AG09309 (cell line): Measurements from ENCODE around the gene TELO2.

Experiments
- DNase-seq: peaks from one replicate; pipeline ENCODE4 v3.0.0-alpha.2; 2010; ENCODE audit warnings: low read depth
- H3K4me3 ChIP-seq: 2 replicates; pipeline ENCODE4 v1.5.1; 2011; ENCODE audit warnings: mild to moderate bottlenecking, low read depth, low read length, moderate library complexity; ENCODE audit not compliant: control insufficient read depth
- CTCF ChIP-seq: IDR thresholded peaks from 2 replicates; pipeline ENCODE4 v1.5.1; 2011; ENCODE audit warnings: mild to moderate bottlenecking, low read depth, low read length, inconsistent platforms; ENCODE audit not compliant: insufficient read depth, control insufficient read depth; ENCODE audit errors: missing control alignments

TELO2 gene

DNA sequence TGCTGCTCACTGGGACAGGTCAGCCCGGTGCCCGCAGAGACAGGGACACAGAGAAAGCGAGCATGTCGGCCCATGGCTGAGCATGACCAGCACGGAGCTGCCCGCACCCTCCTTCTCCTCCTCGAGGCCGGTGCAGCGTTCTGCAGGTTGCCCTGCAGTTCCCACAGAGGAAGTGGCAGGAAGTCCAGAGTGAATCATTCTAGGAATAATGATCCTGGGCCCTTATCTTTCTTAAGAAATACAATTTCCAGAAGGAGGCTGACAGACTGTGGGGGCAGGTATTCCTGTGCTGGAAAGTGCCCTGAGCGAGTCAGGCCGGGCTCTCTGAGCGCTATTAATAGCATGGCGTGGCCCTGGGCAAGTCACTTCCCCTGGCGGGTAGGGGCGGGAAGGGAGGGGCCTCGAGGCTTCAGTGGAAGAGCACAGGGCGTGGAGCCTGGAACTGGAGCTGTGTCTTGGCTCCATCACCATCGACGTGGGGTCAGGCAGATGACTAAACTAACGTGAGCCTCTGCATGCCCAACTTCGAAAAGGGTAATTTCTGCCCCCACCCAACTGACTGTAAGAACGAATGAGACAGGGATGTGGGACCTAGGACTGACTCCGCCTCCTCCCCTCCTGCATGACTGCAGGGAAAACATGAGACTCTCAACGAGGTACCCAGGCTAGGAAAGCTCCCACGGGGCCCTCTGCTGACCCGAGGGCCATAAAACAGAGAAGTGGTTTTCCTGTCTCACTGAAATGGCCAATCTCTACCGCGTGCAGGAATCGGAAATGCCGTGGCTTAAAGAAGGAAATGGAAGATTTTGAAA, 50.1 kb downstream of the TELO2 start:
- peak; percentile 53 for DNase-seq
- TF ChIP-seq CTCF, result peak; percentile 21

GRCh38 chr16:1545044-1546040, 52.2 kb downstream of the TELO2 start:
- TF ChIP-seq CTCF, result no peak
- no peak for DNase-seq
- H3K4me3 ChIP-seq, result no peak overlapping the region

More for the DNA sequence above, 50.1 kb downstream of the TELO2 start:
- no peak overlapping the region for H3K4me3 ChIP-seq

GRCh38 chr16:1546430-1546829, 53.3 kb downstream of the TELO2 start:
- DNase-seq, result no peak
- H3K4me3 ChIP-seq, result no peak overlapping the region
- TF ChIP-seq CTCF, result no peak

DNA sequence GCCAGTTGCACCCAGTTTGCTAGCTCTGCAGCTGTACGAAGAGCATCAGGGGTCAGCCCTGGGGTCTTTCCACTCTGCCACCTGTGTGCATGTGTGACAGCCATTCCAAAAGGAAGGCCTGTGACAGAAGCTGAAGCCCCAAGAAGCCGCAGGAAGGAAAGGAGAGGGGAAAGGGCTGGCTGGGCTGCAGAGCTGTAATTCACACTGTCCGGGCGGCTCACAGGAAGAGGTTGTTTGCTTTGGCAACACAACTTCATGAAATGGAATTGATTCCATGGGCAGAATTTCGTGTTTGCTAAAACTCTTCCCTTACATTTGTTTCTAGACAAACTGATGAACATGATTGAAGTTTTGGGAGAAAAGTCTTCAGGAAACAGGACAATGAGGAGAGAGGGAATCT, 55.1 kb downstream of the TELO2 start:
- TF ChIP-seq CTCF, result no peak
- no peak for DNase-seq
- no peak overlapping the region for H3K4me3 ChIP-seq

DNA sequence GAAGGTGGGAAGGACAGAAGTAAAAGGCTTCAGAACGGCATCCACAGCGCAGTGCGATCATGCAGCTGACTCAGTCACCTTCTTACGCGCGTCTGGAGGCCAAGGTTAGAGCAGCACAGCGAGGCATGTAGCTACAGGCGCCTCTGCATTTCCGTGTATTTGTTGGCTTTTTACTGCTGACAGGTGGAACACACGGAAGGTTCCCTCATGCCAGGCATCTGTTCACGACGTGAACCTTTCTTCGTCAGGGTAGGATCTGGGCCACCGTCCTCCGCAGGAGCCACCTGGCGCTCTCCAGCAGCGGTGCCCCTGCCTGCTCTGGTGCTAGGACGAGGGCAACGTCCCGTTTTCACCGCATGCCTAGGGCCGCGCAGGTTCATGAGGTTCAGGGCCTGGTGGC, 55.6 kb downstream of the TELO2 start:
- DNase-seq, result no peak
- H3K4me3 ChIP-seq, result no peak overlapping the region
- no peak for TF ChIP-seq CTCF

GRCh38 chr16:1550069-1550468, 56.9 kb downstream of the TELO2 start:
- DNase-seq, result no peak
- TF ChIP-seq CTCF, result no peak
- H3K4me3 ChIP-seq, result no peak overlapping the region
